Glomerular visceral epithelial cell (primary cell): ENCODE results near the gene ELMO2.

ENCODE experiments used
- DNase-seq: peaks from one replicate; pipeline ENCODE4 v3.0.0-alpha.2; 2016; ENCODE audit errors: extremely low spot score

ELMO2 gene

DNA sequence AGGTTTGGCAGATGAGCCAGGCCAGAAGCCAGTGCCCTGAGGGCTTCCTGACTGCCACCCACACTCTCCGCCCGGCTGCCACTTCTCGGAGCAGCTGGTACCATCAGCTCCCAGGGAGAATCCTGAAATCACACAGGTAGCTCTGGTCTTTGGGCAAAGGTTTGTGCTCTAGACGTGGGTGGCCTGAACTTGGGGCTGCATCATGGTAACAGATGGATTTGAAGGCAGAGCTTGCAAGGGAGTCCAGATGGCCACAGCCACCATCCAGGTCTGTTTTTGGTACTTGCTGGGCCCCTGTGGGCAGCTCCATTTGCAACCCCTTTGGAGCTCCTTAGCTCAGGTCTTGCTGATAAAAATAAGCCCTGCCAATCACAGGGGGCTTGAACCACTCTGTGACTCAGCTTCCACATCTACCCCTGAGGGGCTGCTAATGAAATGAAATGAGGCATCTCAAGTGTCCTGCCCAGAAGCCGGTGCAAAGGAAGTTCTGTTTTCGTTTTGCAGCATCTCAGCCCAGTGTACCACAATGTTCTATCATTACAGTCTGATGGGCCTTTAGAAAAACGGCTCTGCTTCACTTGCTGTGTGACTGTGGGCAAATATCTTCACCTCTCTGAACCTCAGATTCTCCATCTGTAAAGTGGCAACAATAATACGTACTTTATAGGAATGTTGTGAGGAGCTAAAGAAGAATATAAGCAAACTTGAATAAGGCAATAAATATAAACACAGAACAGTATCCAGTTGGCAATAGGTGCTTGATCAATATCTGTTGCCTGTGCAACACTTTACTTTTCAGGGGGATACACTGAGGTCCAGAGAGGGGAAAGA is 73.0 kb downstream of the ELMO2 start:
- no peak for DNase-seq

DNA sequence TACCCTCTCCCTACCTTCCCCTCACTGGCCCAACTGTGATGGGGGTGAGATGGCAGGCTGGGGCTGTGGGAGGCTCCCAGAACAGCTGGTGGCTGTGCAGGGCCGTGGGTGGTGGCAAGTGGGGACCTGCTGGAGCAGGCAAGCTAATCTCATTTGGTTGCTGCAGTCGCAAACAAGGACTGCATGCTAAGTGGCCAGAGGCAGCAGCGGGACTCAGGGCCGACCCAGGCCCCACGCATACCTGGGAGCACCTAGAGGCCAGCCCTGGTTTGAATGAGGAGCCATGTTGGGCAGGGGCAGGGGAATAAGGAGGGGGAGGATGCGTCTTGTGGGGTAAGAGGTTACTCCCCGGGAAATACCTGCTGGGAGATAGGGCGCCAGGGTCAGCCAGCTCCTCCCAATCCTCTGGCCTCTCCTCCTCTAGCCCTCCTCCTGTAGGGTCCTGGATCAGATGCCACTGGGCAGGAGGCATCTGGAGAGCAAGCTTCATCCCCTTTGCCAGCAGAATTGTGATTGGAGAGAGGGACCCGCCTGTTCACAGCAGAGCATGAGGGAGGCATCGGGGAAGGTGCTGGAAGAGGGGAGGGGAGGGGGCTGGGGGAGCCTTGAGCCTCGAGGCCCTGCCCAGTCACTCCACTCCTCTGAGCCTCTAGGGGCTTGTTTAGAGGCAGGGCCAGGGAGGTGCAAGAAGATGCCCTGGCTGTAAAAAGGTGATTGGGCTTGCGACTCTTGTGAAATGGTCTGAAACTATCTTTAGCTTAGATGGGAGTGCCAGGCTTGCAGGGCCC is 73.8 kb downstream of the ELMO2 start:
- no peak for DNase-seq

DNA sequence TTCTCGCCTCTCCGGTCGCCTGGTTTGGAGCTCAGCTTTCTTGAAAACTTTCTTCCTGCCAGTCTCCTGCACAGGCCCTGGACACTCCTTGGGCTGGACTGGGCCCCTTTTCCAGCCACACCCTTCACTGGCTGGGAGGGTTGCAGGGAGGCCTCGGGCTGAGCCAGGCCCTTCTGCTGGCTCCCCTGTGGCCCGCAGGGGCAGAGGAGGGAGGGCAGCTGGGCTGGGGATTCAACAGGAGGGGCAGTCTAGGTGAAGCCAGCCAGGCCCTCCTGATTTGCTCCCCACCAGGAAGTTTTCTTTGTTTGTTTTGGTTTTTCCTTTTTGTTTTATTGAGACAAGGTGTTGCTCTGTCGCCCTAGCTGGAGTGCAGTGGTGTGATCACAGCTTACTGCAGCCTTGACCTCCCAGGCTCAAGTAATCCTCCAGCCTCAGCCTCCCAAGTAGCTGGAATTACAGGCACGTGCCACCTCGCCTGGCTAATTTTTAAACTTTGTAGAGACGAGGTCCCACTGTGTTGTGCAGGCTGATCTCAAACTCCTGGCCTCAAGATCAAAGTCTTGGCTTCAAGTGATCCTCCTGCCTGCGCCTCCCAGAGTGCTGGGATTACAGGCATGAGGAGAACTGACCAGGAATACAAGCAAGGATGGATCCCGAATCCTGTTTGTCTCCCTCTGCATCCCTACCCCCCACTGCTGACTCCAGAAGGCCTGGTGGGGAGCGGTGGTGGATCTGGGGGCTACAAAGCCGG is 74.6 kb downstream of the ELMO2 start:
- DNase-seq = no peak

DNA sequence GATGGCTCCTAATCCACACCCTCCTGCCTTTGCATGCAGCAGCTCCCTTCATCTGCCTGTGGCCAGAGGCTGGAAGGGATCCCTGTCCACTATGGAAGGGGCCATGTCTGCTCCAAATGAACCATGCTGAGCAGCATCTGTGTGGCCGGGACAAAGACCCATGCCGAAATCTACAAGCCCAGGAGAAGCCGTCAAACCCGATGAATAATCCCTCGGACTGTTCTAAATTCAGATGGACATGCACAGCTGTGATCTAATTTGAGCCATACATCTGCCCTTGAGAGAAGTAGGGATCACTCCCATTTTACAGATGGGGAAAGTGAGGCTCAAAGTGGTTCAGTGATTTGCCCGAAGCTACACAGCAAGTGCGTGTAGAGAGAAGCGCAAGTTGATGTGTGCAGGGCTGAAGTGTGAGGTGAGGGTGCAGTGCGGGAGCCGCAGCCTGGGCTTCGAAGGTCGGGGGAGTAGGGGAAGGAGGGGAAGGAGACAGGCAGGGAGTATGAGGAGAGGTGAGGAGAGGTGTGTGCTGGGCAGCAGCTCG is 75.5 kb downstream of the ELMO2 start:
- DNase-seq = no peak

DNA sequence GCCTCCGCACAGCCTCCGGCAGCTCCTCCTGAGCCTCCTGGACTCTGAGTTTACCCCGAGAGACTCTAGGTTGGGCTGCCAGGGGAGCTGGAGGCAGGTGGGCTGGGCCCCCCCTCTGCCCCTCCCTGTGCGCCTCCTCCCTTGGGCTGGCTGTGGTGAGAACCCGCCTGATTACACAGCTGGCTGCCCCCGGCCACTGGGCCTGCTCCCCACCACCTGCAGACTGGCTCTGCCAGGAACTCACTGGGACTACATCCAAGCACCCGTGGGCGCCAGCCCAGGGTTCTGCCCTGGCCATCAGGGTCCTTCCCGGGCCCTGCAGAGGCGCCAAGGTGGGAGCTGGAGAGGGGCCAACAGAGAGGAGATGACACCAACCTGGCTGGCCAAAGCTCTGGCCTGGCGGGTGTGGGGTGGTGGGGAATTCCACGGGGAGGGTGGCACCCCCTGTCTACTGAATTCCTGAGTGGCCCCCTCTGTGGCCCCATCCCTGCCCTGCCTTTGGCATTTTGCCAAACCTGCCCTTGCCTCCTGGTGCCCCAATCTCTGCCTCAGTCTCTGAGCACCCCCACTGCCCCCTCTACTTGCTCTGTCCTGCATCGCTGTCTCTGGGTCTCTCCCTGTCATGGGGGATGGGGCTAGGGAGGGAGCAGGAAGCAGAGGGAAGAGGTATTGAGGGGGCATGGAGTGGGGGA is 76.2 kb downstream of the ELMO2 start:
- peak; percentile 90 for DNase-seq

DNA sequence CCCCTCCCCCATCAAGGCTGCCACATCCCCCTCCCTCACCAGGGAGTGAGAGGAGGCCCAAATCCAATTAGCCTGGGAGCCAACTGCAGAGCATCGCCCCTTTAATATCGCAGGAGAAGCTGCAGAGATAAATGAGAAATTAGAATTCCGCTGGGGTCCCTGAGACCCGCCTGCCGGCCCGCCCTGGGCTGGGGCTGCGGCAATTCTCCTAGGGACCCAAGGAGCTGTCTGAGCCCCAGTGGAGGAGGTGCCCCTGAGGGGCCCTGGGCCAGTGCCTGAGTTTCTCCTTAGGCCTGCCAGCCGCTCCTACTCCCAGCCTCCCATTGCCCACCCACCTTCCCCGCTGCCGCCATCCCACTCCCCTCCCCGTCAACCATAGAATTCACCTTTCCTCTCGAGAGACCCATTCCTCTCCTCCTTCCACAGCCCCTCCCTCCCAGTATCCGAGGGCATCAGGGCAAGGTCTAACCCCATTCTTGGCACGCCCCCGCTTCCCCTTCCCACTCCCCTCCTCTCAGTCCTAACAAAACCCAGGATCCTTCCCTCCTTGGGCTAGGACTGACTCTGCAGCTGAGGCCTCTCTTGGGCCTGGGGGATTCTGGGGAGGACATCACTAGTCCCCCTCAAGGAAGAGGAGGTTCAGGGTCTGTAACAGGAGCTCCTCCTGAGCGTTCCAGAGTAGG is 78.1 kb downstream of the ELMO2 start:
- no peak for DNase-seq

DNA sequence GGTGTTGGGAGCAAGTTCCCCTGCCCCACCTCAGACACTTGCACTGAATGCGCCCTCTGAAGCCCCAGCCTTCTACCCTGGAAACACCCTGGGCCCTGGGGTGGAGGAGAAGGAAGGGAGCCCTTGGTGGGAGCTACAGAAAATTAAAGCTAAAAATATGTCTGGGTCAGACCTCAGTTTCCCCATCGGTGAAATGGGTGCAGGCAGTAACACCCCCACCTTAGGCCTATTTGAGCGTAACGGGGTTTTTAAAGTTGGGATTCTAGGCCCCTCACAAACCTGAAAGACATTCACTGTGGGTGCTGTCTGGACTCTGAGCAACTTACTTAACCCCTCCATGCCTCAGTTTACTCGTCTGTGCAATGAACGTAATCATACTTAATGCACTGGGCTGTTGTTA is 78.9 kb downstream of the ELMO2 start:
- DNase-seq = no peak

DNA sequence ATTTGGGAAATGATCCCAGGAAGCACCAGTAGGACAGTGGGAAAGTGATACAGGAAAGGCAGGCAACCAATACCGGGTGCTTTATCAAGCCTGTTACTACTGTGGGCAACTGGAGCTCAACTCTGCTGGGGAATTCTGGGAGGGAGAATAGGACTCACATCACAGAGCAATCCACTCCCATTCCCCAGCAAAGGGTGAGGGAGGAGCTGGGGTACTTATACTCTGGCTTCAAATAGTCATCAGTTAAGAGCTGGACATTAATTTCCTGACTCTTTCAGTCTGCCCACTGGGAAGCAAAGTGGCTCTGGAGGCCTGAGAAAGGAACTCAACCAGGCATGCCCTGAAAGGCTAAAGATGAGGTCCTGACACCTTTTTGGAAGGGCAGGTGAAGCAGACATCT is 80.6 kb downstream of the ELMO2 start:
- DNase-seq = no peak

DNA sequence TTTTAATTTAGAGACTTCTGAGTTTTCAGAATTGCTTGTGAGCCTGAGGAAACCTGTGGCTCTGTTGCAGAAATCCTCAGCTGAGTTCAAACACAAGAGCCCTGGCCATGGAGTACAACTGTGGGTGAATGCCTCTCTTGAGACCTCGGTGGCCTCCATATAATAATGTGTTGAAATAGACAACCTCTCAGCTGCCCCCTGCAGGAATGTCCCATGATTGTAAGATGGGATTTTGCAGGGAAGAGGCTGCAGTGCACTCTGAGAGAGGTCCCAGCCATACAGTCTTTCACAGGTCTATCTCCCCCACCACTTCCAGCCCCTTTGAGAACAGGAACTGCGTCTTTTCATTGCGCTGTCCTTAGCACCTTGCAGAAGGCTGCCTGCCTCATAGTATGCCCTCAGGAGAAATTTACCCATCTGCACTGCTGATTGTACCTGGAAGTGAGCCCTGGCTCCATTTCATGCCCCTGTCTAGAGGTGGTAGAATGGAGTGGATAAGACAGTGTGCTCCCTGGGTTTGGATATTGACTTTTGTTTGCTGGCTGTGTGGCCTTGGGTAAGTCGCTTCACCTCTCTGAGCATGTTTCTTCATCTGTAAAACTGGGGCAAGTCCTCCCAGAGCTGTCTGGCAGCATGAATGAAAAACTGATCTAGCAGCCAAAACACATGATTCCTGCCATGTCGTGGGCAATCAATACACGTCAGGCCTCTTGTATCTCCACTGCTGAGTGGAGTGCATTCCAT is 81.3 kb downstream of the ELMO2 start:
- DNase-seq = peak; percentile 43

DNA sequence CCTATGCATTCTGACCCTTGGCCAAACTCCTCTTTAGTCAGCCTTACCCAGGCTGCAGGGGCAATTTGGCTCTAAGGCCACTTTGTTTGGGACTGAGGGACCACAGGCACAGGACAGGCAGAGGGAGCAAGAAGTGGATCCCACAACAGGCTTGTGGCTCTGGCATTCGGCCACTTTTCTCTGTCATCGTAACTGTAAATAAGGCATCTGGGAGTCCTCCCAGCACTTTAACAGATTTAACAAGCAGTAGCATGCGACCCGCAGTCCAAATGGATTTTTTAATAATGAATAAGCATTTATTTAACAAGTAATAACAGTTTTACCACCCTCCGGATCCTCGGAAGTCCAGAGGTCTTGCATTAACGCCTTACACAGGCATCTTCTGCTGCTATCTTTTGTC is 82.0 kb downstream of the ELMO2 start:
- DNase-seq = no peak

DNA sequence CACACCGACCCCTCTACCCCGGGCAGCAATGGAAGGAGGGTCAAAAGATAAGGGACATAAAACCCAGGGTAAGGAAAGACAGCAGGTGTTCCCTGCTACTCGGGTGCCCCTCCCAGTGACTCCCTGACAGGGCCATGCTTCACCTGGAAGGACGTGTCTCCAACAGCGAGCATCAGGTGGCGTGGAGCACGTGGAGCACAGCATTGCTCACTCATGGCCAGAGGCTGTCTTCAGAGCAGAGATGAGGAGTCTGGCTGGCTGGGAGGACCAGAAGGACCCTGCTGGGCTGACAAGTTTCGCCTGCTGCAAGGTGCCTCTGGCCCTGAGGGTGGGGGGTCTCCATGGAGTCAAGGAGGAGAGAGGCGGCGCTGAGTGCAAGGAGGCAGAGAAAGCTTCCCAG is 82.9 kb downstream of the ELMO2 start:
- DNase-seq = no peak

DNA sequence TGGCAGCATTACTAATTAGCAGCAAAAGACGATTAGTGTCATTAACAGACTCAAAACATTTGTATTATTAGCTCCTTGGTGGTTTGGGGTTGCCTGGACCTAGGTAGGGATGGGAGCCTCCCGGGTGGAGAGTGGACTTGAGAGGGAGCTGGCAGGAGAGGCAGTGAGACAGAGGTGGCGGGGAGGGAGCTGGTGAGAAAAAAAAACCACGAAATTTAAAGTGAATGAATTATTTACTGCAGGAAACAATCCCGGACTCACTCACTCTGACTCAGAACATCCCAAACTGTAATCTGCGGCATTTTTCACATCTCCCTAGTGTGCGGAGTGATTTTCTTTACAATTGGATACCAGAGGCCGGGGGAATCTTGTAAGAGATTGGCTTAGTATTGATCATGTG is 83.8 kb downstream of the ELMO2 start:
- DNase-seq = no peak

DNA sequence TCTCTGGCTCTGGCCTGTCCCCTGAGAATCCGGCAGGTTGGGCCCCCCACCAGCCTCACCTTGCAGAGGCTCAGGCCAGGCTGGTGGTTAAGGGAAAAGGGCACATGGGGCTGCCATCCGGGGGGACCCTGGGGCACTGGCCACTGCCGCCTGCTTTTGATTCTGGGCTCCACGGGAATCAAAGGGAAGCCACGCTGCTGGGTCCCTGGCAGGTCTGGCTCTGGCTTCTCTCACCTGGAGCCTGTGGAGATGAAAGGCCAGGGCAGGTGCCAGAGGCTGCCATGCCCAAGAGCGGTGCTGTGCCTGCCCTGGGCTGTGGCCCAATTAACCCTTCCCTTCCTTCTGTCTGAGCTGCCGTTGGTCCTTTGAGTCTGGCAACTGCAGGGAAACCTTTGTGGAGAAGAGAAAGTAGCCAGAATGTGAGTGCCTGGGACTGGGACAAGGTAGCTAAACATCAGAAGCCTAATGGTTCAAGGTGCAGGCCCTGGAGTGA is 88.7 kb downstream of the ELMO2 start:
- DNase-seq = no peak

DNA sequence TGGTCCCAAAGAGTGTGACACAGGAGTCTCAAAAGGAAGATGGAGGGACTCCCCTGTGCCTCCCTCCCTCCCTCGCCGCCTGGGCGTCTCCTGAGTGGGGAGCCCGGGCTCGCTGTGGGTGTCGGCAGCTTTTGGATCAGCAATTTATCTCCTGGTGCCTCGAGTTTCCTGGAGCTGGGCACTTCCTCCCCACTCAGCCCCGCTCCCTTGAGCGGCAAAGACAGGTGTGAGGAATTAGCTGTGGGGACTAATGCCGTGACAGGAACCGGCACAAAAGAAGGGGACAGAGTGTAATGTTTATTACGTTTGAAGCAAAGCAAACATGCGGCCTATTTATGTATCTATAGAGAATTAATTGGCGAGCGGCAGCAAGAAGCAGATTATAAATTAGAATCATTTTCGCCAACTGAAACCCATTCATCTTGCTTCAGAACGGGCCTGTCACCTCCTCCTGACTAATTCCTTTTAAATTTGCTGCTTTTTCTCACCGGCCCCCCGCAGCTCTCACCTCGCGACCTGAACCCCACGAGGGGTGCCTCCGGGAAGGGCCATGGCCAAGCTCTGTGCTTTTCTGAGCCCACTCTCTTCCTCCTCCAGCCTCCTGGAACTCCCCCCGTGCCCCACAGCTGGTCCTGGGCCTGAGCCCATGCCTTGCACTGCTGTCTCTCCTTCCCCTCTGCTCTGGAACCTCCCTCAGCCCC is 89.3 kb downstream of the ELMO2 start:
- no peak for DNase-seq
